DMS 273 (cell line): ENCODE results near the gene MICAL3.
"Not testable (repeated sequence)": the region's sequence is repeated elsewhere in the genome, so short reads cannot be mapped to it uniquely, and the experiment has no call there.

Source experiments
- DNase-seq: peaks from one replicate; lab custom pipeline; 2025; ENCODE audit not compliant: unreplicated experiment; lab: John Stamatoyannopoulos, UW

Gene MICAL3

DNA sequence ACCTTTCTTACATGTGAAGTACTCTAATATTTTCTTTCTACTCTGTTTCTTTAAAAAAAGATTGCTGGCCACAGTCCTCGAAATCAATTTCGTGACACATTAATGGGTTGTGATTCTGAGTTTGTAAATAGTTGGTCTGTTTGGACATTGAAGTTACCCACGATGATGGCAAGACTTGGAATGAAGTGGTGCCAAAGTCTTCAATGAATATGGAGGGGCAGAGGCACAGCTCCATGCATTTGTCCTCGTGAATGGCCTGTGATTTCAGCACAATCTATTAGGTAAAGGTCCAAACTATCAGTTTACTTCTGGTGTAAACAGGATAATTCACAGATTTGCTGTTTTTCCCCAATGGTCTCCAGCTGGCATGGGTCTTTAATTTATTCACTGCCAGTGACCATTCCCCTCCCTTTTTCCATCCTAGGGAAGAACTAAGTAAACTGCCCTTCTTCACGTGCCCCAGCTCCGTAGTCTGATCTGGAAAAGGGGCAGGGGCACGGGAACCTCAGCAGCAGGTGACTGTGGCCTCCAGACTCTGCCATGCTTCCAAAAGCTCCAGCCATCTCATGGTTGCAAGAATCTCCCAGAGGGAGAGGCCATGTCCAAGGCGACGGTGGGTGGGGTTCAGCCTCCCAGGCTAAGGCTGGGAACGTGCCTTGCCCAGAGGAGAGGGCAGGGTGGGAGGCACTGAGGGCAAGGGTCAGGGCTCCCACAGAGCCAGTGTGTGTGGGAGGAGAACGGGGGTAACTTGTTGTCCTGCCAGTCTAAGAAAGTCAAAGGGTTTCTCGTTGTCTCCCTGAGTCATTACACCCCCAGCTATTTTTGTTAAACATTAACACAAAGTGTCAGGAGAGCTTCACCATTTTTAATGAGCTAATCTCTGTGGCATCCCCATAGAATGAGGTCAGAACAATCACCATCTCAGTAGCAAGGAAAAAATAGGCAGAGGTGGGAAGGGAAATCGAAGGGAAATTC lies 36.6 kb upstream of the MICAL3 start:
- DNase-seq, result no peak

DNA sequence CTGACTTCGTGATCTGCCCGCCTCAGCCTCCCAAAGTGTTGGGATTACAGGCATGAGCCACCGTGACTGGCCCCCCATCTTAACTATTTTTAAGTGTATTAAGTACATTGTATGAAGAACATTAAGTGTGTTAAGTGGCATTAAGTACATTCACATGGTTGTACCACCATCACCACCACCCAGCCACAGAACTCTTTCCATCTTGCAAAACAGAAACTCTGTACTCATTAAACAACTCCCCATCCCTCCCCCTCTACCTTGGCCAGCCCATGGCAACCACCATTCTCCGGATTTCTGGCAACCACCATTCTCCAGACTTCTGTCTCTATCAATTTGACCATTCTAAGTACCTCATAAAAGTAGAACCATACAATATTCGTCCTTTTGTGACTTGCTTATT lies 35.6 kb upstream of the MICAL3 start:
- DNase-seq, result no peak

DNA sequence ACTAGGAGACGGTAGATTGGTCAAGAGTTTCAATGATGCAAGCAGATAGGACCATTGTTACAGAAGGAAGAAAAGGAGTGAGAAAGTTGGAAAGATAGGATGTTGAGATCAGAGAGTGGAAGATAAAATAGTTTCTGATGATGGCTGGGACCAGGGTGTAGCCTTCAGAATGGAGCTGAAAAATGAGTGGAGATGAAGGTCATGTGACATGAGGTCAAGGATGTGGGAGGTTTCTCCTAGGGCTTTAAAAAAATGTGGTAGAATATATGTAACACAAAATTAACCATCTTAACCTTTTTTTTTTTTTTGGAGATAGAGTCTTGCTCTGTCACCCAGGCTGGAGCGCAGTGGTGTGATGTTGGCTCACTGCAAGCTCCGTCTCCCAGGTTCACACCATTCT lies 35.1 kb upstream of the MICAL3 start:
- DNase-seq, result no peak

DNA sequence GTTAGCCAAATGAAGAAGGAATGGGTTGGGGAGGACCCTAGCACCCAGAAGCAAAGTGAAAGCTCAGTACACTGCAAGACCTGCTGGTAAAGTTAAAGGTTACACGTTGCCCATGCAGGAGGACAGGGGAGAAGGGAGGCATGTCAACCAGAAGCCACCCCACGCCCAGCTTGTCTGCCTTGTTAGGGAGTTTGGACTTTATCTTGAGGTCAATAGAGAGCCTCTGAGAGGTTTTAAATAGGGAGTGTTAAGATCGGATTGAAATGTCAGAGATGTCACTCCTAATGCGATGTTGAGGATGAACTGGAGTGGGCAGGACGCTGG lies 34.7 kb upstream of the MICAL3 start:
- no peak for DNase-seq

DNA sequence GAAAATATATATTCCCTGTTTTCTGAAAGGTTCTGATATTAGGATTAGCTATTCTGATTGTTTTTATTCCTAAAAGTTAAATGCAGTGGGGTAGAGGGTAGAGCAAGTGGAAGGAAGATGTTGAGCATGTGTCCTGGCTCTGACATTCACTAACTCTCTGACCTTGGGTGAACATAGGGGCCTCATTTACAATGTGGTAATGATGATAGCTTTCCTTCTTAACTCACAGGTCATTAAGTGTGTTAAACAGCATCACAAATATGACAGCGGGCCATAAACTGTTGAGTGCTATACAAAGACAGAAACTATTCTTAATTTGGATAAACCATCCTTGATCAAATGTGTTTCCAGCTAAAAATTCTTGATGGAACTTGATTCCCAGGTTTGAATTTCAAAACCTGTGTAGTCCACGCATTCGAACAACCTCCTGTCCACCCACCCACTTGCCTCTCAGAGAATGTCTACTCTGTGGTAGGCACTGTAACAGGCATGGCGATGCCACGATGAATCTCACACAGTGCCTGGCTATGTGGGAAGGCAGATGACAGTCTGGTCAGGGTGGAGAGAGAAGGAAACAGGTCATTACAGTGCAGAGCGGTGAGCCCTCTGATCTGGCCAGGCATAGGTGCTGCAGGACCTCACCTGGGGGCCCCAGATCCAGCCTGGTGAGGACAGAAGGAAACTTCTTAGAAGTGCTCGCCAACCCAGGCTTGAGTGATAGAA lies 34.2 kb upstream of the MICAL3 start:
- DNase-seq, result no peak

DNA sequence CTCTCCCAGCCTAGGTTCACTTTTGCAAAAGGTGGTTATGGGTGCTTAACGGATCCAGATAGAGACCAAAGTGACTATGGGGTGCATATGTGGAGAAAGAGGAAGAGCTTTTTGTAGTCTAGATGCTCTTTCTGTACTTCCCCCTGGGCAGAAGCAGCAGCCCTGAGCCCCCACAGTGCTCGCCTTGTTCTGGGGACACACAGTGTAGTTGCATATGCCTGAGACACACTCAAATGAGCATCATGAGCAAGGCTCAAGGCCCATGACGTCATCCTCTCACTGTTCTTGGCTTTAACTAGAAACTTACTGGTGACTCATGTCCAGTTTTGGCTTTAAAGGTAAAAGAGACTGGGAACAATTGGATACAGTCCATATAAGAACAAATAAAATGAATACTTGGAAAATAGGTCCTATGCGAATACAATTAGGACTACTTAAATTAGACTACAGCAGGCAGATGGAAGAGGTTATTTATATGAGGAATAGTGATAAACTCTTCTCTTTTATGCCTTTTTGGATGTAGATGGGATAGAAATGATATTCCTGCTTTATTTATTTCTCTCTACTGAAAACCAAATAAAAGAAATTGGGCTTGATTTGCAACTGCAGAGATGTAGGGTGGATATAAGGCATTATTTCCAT lies 33.3 kb upstream of the MICAL3 start:
- peak; percentile 31 for DNase-seq

DNA sequence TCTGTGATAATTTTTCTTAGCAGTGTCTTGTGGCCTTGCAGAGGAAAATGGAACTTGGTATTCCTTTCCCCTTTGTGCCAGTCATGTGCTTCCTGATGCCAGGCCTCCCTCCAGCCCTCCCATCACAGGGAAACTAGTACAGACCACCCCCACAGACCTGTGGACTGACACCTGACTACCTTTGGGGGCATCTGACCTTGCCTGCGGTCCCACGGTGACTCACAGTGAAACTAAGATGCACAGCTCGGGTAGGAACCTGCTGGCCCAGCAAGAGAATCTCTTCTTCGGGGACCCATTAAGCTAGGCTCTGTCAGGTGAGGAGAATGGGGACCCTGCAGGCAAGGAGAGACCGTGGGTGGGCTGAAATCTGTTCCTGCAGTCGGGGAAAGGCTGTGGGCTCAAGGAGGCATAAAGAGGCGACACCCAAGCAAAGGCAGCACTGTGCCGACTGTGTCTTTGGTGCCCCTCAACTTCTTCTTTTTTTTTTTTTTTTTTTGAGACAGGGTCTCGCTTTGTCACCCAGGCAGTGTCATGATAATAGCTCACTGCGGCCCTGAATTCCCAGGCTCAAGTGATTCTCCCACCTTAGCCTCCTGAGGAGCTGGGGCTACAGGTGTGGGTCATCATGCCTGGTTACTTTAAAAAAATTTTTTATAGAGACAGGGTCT lies 32.6 kb upstream of the MICAL3 start:
- DNase-seq, result no peak

DNA sequence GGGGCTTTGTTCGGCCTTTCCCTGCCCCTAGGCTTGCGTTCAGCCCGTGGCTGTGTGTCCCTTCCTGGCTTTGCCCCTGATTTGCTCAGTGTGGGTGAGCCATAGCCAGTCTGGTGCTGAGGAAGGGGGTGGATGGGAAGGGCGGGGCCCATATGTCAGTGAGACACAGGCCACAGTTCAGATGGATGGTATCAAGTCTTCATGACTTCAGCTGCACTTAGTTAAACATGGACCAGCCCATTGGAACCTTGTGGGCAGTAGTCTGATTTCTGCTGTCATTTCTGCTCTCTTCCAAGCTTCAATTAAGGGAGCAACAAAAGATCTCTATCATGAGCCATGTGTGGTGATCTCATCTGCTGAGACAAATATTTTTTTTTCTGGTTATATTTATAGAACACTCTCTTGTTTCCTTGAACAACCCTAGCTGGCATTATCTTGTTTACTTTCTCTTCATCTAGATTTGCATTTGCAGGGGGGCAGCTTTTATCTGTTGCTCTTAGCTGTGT lies 31.9 kb upstream of the MICAL3 start:
- peak; percentile 23 for DNase-seq

DNA sequence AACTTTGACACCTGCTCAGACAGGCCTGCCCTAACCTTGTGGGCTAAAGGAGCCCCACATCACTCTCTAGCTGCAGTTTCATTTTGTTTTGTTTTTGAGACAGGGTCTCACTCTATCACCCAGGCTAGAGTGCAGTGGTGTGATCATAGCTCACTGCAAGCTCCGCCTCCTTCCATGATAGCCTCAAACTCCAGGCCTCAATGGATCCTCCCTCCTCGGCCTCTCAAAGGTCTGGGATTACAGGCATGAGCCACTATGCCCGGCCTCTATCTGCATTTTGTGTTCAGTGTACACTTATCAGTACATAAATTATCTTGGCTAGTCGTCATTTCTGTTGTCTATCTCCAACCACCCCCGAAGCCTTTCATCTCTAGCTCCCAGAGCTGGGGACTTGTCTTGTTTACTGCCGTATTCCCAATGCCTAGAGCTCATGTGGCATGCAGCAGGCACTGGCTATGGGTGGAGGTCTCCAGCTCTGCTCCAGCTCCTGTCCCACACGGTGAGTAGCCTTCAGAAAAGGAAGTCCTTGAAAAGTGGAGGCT lies 31.3 kb upstream of the MICAL3 start:
- no peak for DNase-seq

DNA sequence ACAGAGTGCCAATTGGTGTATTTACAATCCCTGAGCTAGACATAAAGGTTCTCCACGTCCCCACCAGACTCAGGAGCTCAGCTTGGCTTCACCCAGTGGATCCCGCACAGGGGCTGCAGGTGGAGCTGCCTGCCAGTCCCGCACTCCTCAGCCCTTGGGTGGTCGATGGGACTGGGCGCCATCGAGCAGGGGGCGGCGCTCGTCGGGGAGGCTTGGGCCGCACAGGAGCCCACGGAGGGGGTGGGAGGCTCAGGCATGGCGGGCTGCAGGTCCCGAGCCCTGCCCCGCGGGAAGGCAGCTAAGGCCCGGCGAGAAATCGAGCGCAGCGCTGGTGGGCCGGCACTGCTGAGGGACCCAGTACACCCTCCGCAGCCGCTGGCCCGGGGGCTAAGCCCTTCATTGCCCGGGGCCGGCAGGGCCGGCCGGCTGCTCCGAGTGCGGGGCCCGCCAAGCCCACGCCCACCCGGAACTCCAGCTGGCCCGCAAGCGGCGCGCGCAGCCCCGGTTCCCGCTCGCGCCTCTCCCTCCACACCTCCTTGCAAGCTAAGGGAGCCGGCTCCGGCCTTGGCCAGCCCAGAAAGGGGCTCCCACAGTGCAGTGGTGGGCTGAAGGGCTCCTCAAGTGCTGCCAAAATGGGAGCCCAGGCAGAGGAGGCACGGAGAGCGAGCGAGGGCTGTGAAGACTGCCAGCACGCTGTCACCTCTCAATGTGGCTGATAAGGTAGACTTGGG lies 29.0 kb upstream of the MICAL3 start:
- not testable (repeated sequence) for DNase-seq

DNA sequence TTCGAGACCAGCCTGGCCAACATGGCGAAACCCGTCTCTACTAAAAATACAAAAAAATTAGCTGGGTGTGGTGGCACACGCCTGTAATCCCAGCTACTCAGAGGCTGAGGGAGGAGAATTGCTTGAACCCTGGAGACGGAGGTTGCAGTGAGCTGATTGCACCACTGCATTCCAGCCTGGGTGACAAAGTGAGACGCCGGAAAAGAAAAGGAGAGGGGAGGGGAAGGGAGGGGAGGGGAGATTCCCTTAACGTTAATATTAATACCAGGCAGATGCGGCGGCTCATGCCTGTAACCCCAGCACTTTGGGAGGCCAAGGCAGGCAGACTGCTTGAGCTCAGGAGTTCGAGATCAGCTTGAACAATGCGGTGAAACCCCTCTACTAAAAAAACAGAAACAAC lies 26.8 kb upstream of the MICAL3 start:
- not testable (repeated sequence) for DNase-seq

DNA sequence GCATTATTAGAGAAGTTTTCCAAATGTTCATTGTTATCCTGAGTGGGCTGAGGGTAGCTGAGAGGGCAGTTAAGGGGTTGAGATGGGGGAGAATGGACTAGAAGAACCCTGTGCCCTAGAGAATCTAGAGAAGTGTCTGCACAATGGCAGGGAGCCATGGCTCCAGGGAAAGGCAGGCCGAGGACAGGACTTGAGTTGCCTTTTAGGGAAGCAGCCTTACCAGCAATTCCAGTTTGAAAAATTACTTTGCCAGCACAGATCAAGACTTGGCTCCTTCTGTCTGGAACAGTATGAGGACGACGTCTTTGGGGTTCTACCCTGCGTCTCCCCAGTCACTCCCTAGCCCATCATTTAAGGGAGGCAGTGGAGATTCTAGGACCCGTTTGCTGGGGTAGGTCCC lies 25.7 kb upstream of the MICAL3 start:
- DNase-seq, result no peak

DNA sequence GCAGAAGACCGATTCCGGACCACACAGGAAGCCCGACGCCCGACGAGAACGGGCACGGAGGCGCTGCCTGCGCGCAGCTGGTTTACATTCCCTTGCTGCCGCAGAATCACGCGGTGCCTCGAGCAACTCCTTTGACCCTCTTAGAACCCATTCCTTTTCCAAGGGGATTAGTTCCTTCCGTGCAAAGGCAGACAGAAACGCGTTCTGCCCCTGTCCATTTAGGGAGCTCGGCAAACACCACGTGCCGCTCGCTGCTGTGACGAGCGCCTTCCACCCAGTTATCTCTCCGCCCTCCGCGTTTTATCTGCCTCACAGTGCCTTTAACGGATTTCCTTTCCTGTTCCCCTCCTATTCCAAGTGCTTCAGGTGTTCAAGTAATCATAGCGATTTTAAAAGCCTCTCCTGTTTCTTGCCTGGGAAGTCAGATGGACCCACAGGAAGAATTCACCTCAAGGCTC lies 24.1 kb upstream of the MICAL3 start:
- DNase-seq, result no peak

DNA sequence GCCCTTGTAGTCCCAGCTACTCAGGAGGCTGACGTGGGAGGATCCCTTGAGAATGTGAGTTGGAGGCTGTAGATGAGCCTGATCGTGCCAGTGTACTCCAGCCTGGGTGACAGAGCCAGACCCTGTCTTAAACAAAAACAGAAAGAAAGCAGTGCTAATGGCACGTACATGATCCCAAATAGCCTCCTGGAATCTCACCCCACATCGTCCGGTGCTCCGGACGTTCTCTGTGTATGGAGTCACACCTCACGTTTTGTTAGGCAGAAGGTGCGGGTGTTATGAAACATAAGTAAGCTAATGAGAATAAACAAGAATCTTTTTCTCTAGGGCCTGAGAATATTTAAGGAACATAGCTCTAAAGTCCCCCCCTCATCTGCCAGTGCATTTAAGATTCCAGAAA lies 23.7 kb upstream of the MICAL3 start:
- no peak for DNase-seq

DNA sequence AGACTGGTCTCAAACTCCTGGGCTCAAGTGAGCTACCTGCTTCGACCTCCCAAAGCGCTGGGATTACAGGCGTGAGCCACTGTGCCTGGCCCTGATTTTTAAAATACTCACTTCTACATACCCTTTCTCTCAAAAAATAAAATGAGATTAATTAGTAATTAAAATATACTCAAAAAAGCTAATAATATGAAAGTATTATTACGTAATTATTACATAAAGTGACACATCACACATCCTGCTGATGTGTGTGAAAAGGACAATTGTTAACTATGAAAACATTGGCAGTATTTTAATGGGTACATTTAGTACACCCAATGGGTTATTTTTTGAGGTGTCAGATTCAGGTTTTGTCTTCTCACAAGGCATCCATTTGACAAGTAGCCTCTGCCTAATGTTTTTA lies 21.4 kb upstream of the MICAL3 start:
- DNase-seq, result no peak

DNA sequence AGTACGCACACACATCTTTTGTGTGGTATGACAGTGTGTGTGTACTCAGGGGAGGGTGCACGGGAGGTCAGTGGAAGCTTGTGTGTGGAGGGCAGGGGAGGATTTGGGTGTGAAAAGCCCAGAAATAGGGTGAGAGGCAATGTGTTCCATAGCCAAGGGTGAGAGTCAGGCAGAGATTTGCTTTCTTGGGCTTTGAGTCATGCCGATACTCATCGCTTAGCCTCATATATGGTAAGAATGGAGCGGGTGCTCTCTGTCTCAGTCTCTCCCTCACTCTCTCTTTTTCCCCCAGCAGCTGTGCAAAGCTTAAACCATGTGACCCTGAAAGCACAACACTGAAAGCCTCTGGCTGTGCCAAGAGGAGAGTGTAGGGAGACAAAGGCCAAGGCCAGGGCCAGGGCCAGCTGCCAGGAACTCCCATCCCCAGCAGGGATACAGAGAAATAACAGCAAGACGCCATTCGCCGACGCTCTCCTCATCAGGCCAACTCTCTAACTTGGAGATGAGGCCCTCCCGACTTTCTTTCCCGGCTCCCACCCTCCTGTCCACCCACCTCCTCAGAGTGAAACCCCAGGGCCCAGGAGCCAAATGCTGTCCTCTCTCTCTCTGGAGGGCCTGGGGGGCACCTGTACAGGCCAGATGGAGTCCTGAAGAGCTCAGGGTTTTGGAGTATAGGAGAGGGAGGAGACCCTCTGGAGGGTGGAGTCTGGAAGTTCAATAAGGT lies 20.3 kb upstream of the MICAL3 start:
- peak; percentile 29 for DNase-seq

DNA sequence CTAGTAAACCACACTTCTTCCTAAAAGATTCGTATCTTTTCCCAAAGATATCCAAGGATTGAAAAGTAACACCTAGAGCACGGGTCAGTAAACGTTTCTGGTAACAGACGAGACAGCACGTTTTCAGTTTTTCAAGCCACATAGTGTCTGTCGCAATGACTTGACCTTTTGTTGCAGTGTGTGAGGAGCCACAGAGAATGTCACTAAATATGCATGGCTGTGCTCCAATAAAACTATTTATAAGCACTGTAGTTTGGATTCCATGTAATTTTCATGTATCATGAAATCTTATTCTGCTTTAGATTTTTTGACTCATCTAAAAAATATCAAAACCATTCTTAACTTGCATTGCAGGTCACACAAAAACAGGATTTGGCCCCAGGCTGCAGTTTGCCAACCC lies 18.3 kb upstream of the MICAL3 start:
- DNase-seq, result no peak

DNA sequence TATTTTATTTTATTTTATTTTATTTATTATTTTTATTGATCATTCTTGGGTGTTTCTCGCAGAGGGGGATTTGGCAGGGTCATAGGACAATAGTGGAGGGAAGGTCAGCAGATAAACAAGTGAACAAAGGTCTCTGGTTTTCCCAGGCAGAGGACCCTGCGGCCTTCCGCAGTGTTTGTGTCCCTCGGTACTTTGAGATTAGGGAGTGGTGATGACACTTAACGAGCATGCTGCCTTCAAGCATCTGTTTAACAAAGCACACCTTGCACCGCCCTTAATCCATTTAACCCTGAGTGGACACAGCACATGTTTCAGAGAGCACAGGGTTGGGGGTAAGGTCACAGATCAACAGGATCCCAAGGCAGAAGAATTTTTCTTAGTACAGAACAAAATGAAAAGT lies 16.5 kb upstream of the MICAL3 start:
- not testable (repeated sequence) for DNase-seq

DNA sequence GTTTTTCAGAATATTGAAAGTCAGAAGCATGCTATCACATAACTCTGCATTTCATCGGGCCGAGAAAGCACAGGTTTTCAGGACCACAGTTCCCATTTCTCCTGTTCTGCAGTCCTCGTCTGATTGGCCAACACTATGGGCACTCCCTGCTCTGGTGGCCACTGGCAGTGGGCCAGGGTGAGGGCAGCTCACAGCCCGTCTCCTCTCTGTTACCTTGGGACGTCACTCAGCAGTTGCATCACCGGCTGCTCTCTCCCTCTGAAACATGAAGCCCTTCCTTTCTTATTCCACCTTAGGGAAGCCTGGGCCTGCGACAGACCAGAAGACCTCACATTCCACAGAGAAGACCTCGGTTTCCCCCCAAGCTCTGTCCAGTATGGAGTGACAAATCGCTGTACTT lies 11.4 kb upstream of the MICAL3 start:
- DNase-seq, result peak; percentile 9
